GM12892 (cell line): ENCODE data around the gene SLC4A1.

Experiments used
- POLR2A ChIP-seq: IDR thresholded peaks from 2 replicates; pipeline ENCODE4 v1.6.1; 2011; ENCODE audit warnings: low read depth, low read length, control low read depth
- POLR2AphosphoS5 ChIP-seq: IDR thresholded peaks from 2 replicates; pipeline ENCODE4 v1.6.1; 2011; ENCODE audit warnings: low read depth, low read length, control low read depth
- TAF1 ChIP-seq: IDR thresholded peaks from 2 replicates; pipeline ENCODE4 v1.6.1; 2011; ENCODE audit warnings: low read depth, mild to moderate bottlenecking, control low read depth, low read length, borderline replicate concordance

GRCh38 chr17:44216173-44216572 is 51.8 kb downstream of the SLC4A1 start:
- TF ChIP-seq POLR2A (peak; percentile 40; the same call in 1 of the 2 replicates), POLR2AphosphoS5 (peak; percentile 21), TAF1 (no peak)
